Urinary bladder (tissue), 4 donors: ENCODE measurements around the gene RELA. TPM values are rescaled to one million over a fixed set of nuclear protein-coding genes. Genes with fewer than 3 reads are reported as not detected.

Source experiments
- DNase-seq: peaks from one replicate; pipeline ENCODE4 v3.0.0-alpha.2; 2015; ENCODE audit errors: extremely low spot score
- H3K27ac ChIP-seq: one replicate; pipeline ENCODE4 v1.5.1; 2013; ENCODE audit warnings: low read depth, mild to moderate bottlenecking, moderate library complexity
- H3K36me3 ChIP-seq: one replicate; pipeline ENCODE4 v1.6.1; 2013; ENCODE audit warnings: mild to moderate bottlenecking, moderate library complexity; ENCODE audit not compliant: insufficient read depth
- H3K4me1 ChIP-seq: one replicate; pipeline ENCODE4 v1.6.1; 2013; ENCODE audit warnings: mild to moderate bottlenecking, moderate library complexity; ENCODE audit not compliant: insufficient read depth
- H3K4me3 ChIP-seq: one replicate; pipeline ENCODE4 v1.5.1; 2013; ENCODE audit warnings: low read depth, low read length
- WGBS: extraction: QIAGEN DNeasy Blood & Tissue Kit; methylation state at CpG from one replicate; pipeline ENCODE4 v1.1.7; 2013; 5-methylcytosine and 5-hydroxymethylcytosine counted together
- polyA plus RNA-seq: library from polyadenylated mRNA; stranded (reverse); fragments of 200-250 nt; gene quantifications from one replicate; pipeline ENCODE4 v1.2.3, GENCODE V29; 2013
- total RNA-seq: library from RNA; depleted of rRNA; stranded (reverse); fragments of >200 nt; gene quantifications from one replicate; pipeline ENCODE4 v1.2.3, GENCODE V29; 2014
- donor health status: healthy with polysubstance abuse.
- donor health status: healthy.

The RELA gene
- total and polyA plus RNA-seq, 2 donors = 18.5 to 80.8 TPM

GRCh38 chr11:65658174-65659021 lies 4.3 kb downstream of the RELA start:
- DNase-seq = no peak
- Histone ChIP-seq H3K4me1 (no peaks in the 10 kb centered on the region), H3K27ac (no peak overlapping the region), H3K36me3 (peaks cover 3% of the 10 kb centered on the region), H3K4me3 (no peak overlapping the region)
- 92% methylated on average over 21 of the region's 21 CpGs for WGBS

GRCh38 chr11:65657426-65657825 lies 5.3 kb downstream of the RELA start:
- DNase-seq = no peak
- Histone ChIP-seq H3K4me1 (no peaks in the 10 kb centered on the region), H3K4me3 (no peak overlapping the region), H3K36me3 (peaks cover 3% of the 10 kb centered on the region), H3K27ac (no peak overlapping the region)
- 90% methylated on average over 7 of the region's 7 CpGs for WGBS

- Histone ChIP-seq H3K27ac (no peak overlapping the region), H3K4me1 (no peaks in the 10 kb centered on the region), H3K4me3 (no peak overlapping the region), H3K36me3 (peaks cover 3% of the 10 kb centered on the region)
- WGBS = 87% methylated on average over 16 of the region's 16 CpGs
- no peak for DNase-seq
Measured at GRCh38 chr11:65655570-65656332, 7.0 kb downstream of the RELA start.

GRCh38 chr11:65654375-65655349 lies 8.1 kb downstream of the RELA start:
- no peaks in the 10 kb centered on the region for H3K4me1 ChIP-seq
- no peak for DNase-seq
- 84% methylated on average over 14 of the region's 14 CpGs for WGBS
- peaks cover 3% of the 10 kb centered on the region for H3K36me3 ChIP-seq
- H3K4me3 ChIP-seq = no peak overlapping the region
- no peak overlapping the region for H3K27ac ChIP-seq

GRCh38 chr11:65653229-65654225 lies 9.2 kb downstream of the RELA start:
- peak overlapping the region; percentile 92 for H3K27ac ChIP-seq
- DNase-seq = no peak
- no peaks in the 10 kb centered on the region for H3K36me3 ChIP-seq
- WGBS = 51% methylated on average over 12 of the region's 12 CpGs
- no peaks in the 10 kb centered on the region for H3K4me1 ChIP-seq
- H3K4me3 ChIP-seq = no peak overlapping the region

GRCh38 chr11:65652511-65653228 lies 10.0 kb downstream of the RELA start:
- WGBS = under 1% methylated on average over 68 of the region's 68 CpGs
- DNase-seq = peak; percentile 85
- Histone ChIP-seq H3K4me3 (peak overlapping the region; percentile 30), H3K27ac (peak overlapping the region; percentile 92), H3K4me1 (no peaks in the 10 kb centered on the region), H3K36me3 (no peaks in the 10 kb centered on the region)

- no peak for DNase-seq
- no peaks in the 10 kb centered on the region for H3K36me3 ChIP-seq
- H3K4me1 ChIP-seq = no peaks in the 10 kb centered on the region
- WGBS = 20% methylated on average over 28 of the region's 28 CpGs
- no peak overlapping the region for H3K4me3 ChIP-seq
- H3K27ac ChIP-seq = peak overlapping the region; percentile 92
Measured at GRCh38 chr11:65651589-65652510, 10.9 kb downstream of the RELA start.

- Histone ChIP-seq H3K27ac (peak overlapping the region; percentile 92), H3K4me3 (no peak overlapping the region), H3K36me3 (peaks cover 3% of the 10 kb centered on the region), H3K4me1 (no peaks in the 10 kb centered on the region)
- 93% methylated on average over 3 of the region's 3 CpGs for WGBS
- no peak for DNase-seq
Measured at GRCh38 chr11:65651339-65651588, 11.5 kb downstream of the RELA start.

GRCh38 chr11:65650547-65651338 lies 12.0 kb downstream of the RELA start:
- Histone ChIP-seq H3K4me3 (no peak overlapping the region), H3K4me1 (no peaks in the 10 kb centered on the region), H3K36me3 (peaks cover 4% of the 10 kb centered on the region), H3K27ac (peak overlapping the region; percentile 68)
- no peak for DNase-seq
- whole genome bisulfite sequencing = 64% methylated on average over 20 of the region's 20 CpGs

- no peak for DNase-seq
- no peak overlapping the region for H3K4me3 ChIP-seq
- H3K27ac ChIP-seq = peak overlapping the region; percentile 68
- no peaks in the 10 kb centered on the region for H3K4me1 ChIP-seq
- WGBS = 85% methylated on average over 16 of the region's 16 CpGs
- H3K36me3 ChIP-seq = peaks cover 4% of the 10 kb centered on the region
Measured at GRCh38 chr11:65649656-65650546, 12.8 kb downstream of the RELA start.
